ENCODE results near the gene GABRG3.
A peak's percentile ranks its signal among the peaks of the same experiment; 100 is the strongest.
"Not testable (repeated sequence)": the region's sequence is repeated elsewhere in the genome, so short reads cannot be mapped to it uniquely, and the experiment has no call there.

Gene GABRG3

DNA sequence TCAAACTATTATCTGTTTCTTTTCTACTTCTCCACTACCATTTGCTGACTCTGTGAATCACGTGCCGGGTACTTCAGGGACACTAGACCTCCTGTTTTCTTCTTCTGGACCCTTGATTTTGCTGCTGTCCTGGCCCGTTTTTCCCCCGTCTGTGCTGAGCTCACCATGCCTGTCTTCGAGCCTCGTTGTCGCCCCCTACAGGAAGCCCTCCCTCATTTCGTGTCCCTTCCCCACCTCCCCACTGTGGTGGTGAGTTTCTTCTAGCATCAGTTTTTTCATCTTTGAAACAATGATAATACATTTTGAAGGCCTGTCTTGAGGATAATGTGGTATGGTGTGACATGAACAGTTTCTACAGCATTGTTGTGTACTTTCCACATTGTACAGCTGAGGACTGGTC, 12.8 kb downstream of the GABRG3 start:
- intact Hi-C loops (cut with DNase I): no loop called here

GRCh38 chr15:26985050-26985449, 14.1 kb downstream of the GABRG3 start:
- intact Hi-C loops (cut with DNase I): no loop called here
- DNase-seq: no peak

More for the DNA sequence above, 12.8 kb downstream of the GABRG3 start:
- no peak for DNase-seq

- DNase-seq: no peak
- intact Hi-C loops (cut with DNase I): no loop called here
These were observed 25.3 kb downstream of the GABRG3 start for GRCh38 chr15:26996250-26996649.

- DNase-seq; intact Hi-C loops (cut with DNase I): not testable (repeated sequence)
These were observed 32.0 kb downstream of the GABRG3 start for GRCh38 chr15:27003003-27003402.

GRCh38 chr15:27004226-27004625, 33.2 kb downstream of the GABRG3 start:
- intact Hi-C loops (cut with DNase I); DNase-seq: not testable (repeated sequence)

GRCh38 chr15:27017168-27017809, 46.3 kb downstream of the GABRG3 start:
- intact Hi-C loops (cut with DNase I): loop anchor here (1.0 kb wide), 1 partner anchor 126 kb away; no protein-coding TSS in a partner anchor

GRCh38 chr15:27019687-27020086, 48.7 kb downstream of the GABRG3 start:
- no peak for DNase-seq
- intact Hi-C loops (cut with DNase I): no loop called here

More at GRCh38 chr15:27017168-27017809, 46.3 kb downstream of the GABRG3 start:
- DNase-seq: peak in 4 of 10 donors; percentile 54 to 87 (median 67)

DNA sequence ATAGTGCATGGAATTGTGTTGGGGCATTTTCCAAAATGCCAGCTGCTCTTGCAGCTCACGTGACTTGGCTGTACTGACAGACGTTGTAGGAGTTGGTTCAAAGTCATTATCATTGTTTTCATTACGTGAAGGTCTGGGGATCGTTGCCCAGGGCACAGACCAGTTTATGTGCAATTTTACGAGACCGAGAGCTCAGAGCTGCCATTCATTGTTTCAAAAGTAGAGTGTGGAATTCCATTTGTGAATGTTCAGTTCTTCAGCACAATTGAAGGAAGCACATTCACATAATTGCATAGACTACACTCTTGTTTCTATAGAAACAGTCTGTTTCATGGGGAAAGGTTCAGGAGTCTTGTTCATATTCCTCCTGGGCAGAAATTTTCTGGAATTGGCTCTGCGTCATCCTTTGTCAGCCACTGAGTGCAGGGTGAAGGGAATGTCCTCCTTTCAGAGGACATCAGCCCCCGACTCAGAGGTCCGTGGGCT, 54.5 kb downstream of the GABRG3 start:
- intact Hi-C loops (cut with DNase I): no loop called here
- DNase-seq: no peak

- DNase-seq: no peak
- intact Hi-C loops (cut with DNase I): no loop called here
These were observed 56.2 kb downstream of the GABRG3 start for GRCh38 chr15:27027229-27027628.

- DNase-seq: peak in 9 of 10 donors; percentile 40 to 97 (median 81)
- intact Hi-C loops (cut with DNase I): no loop called here
These were observed 58.0 kb downstream of the GABRG3 start for GRCh38 chr15:27028858-27029477.

DNA sequence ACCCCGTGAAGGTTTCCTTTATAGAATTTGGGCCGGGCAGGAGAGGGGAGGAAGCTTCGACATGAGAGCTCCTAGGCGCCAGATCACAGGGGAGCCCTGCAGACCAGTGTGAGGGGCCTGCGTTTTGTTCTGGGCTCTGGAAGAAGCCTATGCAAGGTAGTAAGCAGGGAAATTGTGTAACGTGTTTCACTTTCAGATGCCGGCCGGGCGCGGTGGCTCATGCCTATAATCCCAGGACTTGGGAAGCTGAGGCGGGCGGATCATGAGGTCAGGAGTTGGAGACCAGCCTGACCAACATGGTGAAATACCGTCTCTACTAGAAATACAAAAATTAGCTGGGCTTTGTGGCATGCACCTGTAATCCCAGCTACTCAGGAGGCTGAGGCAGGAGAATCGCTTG, 65.2 kb downstream of the GABRG3 start:
- DNase-seq: no peak
- intact Hi-C loops (cut with DNase I): no loop called here

DNA sequence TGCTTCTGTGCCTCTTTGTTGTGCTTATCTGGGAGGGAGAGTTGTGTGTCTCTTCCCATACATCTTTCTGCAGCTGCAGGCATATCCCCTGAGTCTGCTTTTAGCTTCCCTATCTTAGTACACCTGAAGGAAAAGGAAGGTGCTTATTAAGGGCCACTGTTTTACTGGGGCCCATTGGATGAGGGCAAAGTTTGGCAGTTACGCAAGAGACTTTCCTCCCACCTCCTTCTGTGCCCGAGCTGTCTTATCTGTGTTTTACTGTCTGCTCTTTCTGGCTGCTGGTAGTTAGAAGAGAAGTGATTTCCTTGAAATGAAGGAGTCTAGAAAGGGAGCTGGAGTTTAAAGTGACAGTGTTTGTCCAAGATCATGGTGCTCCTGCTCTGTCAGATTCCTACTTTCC, 66.5 kb downstream of the GABRG3 start:
- no peak for DNase-seq
- intact Hi-C loops (cut with DNase I): no loop called here

DNA sequence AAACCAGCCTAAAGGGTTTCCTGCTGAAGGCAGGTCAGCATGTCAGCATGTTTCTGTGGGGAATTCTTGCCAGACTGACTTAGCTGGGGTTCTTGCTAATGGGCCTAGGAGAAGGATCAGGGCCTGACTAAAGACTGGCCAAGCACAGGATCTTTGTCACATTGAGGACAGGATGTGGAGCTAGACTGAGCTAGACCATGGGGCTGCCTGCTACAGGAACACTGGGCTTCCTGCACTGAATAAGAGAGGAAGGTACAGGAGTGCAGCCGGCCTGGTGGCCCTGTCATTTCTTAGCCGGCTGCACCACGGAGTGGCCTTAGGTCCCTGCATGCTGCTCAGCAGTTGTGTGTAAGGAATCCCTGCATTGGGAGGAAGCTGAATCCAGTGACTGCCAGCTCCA, 68.2 kb downstream of the GABRG3 start:
- intact Hi-C loops (cut with DNase I): no loop called here
- no peak for DNase-seq

- intact Hi-C loops (cut with DNase I): no loop called here
- DNase-seq: no peak
These were observed 71.2 kb downstream of the GABRG3 start for GRCh38 chr15:27042230-27042629.

DNA sequence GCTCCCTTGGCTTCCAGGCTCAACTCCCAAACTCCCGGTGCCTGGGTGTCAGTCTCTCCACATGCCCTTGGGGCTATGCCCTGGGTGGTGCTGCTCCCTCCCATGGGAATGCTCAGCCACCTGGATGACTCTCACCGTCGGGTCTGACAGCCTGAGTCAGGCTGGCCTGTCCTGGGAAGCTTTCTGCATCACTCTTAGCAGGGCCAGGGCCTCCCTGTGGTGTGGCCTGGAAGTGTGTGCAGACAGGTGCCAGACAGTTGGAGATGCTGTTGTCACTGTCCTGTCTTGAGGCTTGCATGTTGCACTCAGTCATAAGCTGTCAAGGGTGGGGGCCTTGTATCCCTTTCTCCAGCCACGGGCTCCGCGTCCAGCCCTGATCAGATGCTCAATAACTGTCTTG, 71.7 kb downstream of the GABRG3 start:
- intact Hi-C loops (cut with DNase I): no loop called here
- peak in 1 of 10 donors; percentile 60 for DNase-seq

DNA sequence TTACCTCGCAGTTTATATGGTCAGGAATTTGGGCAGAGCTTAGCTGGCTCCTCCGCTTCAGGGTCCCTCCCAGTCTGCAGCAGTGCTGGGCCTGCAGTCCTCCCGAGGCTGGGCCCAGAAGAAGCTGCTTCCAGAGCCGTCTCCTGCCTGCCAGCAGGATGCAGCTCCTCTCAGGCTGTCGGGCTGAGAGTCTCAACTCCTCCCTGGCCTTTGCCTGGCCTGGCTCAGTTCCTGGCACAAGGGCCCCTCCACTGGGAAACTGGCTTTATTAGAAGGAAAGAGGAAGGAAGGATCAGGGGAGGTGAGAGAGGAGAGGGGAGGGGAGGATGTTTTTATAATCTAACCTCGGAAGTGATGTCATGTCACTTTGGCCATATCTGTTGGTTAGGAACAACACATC, 72.8 kb downstream of the GABRG3 start:
- no peak for DNase-seq
- intact Hi-C loops (cut with DNase I): no loop called here

- peak in 1 of 10 donors; percentile 48 for DNase-seq
- intact Hi-C loops (cut with DNase I): no loop called here
These were observed 74.8 kb downstream of the GABRG3 start for GRCh38 chr15:27045796-27046195.

DNA sequence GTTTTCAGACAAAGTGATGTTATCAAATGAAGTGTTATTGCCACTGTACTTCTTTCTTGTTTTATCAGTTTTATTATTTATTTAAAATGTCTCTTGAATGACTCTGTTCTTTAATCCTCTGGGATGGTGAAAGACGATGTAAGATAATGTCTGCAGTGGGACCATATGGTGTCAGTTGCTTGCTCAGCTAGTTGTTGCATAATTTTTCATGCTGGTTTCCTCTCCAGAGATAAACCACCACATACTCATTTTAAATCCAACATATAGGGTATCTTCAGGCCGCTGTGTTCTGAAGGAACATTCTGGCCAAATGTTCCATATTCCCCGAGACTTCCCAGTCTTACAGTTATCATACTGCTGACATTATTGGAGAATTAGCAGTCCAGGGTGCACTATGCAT, 75.9 kb downstream of the GABRG3 start:
- intact Hi-C loops (cut with DNase I): no loop called here
- DNase-seq: no peak

- intact Hi-C loops (cut with DNase I): no loop called here
- DNase-seq: no peak
These were observed 79.2 kb downstream of the GABRG3 start for GRCh38 chr15:27050163-27050562.

GRCh38 chr15:27054426-27054825, 83.4 kb downstream of the GABRG3 start:
- no peak for DNase-seq
- intact Hi-C loops (cut with DNase I): no loop called here

DNA sequence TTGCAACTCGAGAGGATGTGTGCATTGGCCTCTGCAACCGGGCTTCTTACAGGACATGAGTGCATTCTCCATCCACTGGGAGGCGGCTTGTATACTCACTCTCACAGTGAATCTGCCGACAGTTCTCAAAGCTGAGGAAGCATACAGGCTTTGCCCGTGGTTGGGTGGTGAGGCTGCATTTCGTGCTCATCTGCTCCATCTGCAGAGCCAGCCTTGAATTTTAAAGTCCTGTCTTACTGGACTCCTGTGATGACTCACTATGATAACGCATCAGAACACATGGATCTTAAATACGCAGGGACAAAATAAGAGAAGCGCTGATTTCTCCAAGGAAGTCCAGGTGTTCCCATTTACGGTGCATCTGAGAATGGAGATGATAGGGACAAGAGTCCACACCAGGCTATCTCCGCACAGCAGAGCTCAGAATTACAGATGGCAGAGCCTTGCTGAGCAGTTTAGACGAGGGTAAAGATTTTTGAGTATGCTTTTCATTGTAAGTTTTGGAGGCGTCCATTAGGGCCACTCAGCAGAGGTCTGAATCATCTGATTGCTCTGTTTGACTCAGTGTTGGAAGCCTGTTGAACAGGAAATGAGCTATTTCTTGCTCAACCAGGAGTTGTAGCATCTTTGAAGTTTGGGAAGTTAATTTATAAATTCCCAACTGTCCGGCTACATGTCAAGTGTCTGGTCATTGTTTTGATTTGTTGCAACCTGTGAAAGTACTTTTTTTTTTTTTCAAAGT, 87.1 kb downstream of the GABRG3 start:
- intact Hi-C loops (cut with DNase I): no loop called here
- DNase-seq: peak in 3 of 10 donors; percentile 36 to 82 (median 41)

Data from posterior cingulate gyrus (tissue), 11 donors.